ENCODE data around the gene ANAPC13.

The ANAPC13 gene

GRCh38 chr3:134485718-134486576 lies at the start of gene ANAPC13, which contains the start of gene CEP63:
Gene ANAPC13, minus strand, starts transcription at chr3:134485985. Its CDS starts 3,081 bp downstream, at chr3:134482904.
Gene CEP63, plus strand, starts transcription at chr3:134486057. Its CDS starts 9,264 bp downstream, at chr3:134495321.
- DNase-seq = peak; percentile 98 to 99

- no peak for DNase-seq
Observed at GRCh38 chr3:134535186-134535970, 49.6 kb upstream of the ANAPC13 start.

- DNase-seq = no peak
Observed at GRCh38 chr3:134533493-134533892, 47.7 kb upstream of the ANAPC13 start.

GRCh38 chr3:134527538-134528186 lies 41.9 kb upstream of the ANAPC13 start:
- DNase-seq = no peak

- DNase-seq = peak; percentile 3 to 16
Observed at GRCh38 chr3:134527037-134527436, 41.3 kb upstream of the ANAPC13 start.

- DNase-seq = no peak
Observed at GRCh38 chr3:134526319-134526718, 40.5 kb upstream of the ANAPC13 start.

- no peak for DNase-seq
Observed at GRCh38 chr3:134525293-134525692, 39.5 kb upstream of the ANAPC13 start.

GRCh38 chr3:134522541-134522940 lies 36.8 kb upstream of the ANAPC13 start:
- DNase-seq = no peak

GRCh38 chr3:134517791-134518190 lies 32.0 kb upstream of the ANAPC13 start:
- peak in 1 of 2 experiments; percentile 9 for DNase-seq

- DNase-seq = no peak
Observed at GRCh38 chr3:134516905-134517304, 31.1 kb upstream of the ANAPC13 start.

GRCh38 chr3:134511500-134511899 lies 25.7 kb upstream of the ANAPC13 start:
- DNase-seq = peak; percentile 59 to 73

GRCh38 chr3:134505485-134505884 lies 19.7 kb upstream of the ANAPC13 start:
- no peak for DNase-seq

- DNase-seq = no peak
Observed at GRCh38 chr3:134504132-134504531, 18.3 kb upstream of the ANAPC13 start.

- DNase-seq = no peak
Observed at GRCh38 chr3:134503266-134503665, 17.5 kb upstream of the ANAPC13 start.

GRCh38 chr3:134496471-134497071 lies 10.8 kb upstream of the ANAPC13 start:
- DNase-seq = no peak

- no peak for DNase-seq
Observed at GRCh38 chr3:134495980-134496379, 10.2 kb upstream of the ANAPC13 start.

GRCh38 chr3:134494495-134494894 lies 8.7 kb upstream of the ANAPC13 start:
- peak; percentile 33 to 61 for DNase-seq

GRCh38 chr3:134487406-134487805 lies 1.6 kb upstream of the ANAPC13 start:
- peak; percentile 42 to 45 for DNase-seq

GRCh38 chr3:134486577-134487041 lies 824 bp upstream of the ANAPC13 start:
- DNase-seq = peak in 1 of 2 experiments; percentile 42

GRCh38 chr3:134485075-134485717 lies 589 bp downstream of the ANAPC13 start:
- DNase-seq = peak; percentile 55 to 65

GRCh38 chr3:134483195-134483900 lies 2.4 kb downstream of the ANAPC13 start:
- peak; percentile 49 to 56 for DNase-seq

Data from Kasumi-1 (cell line).